Lung (tissue), 12 donors: Measurements from ENCODE around the gene MYO16. TPM values are rescaled to one million over a fixed set of nuclear protein-coding genes. Genes with fewer than 3 reads are reported as not detected.

Source experiments
- ATAC-seq: fragments of 200-7000 bp; cut with Tn5 transposase; one replicate; pipeline ENCODE4 v1.9.1; 2020; ENCODE audit warnings: moderate number of reproducible peaks; ENCODE audit not compliant: insufficient read depth, low FRiP score
- DNase-seq, 3 donors: peaks; one replicate each; pipeline ENCODE4 v3.0.0-alpha.2; 2013 to 2017
- H3K27ac ChIP-seq, 2 donors: one replicate each; pipeline ENCODE4 v1.5.1; 2013; ENCODE audit warnings: mild to moderate bottlenecking in 2 of 2, moderate library complexity in 2 of 2, control low read depth in 1 of 2, inconsistent platforms in 1 of 2, low read depth in 1 of 2, low read length in 1 of 2
- H3K27me3 ChIP-seq, 3 donors: one replicate each; pipeline ENCODE4 v1.5.1; 2013; ENCODE audit warnings: low read length in 2 of 3; ENCODE audit not compliant: control insufficient read depth in 3 of 3, insufficient read depth in 3 of 3
- H3K36me3 ChIP-seq, 4 donors: one replicate each; pipeline ENCODE4 v1.5.1; 2013; ENCODE audit warnings: low read length in 4 of 4, mild to moderate bottlenecking in 1 of 4, moderate library complexity in 1 of 4; ENCODE audit not compliant: control insufficient read depth in 4 of 4, insufficient read depth in 4 of 4
- H3K4me1 ChIP-seq, 5 donors: one replicate each; pipeline ENCODE4 v1.5.1; 2013; ENCODE audit warnings: low read length in 5 of 5, mild to moderate bottlenecking in 2 of 5, moderate library complexity in 1 of 5; ENCODE audit not compliant: control insufficient read depth in 5 of 5, insufficient read depth in 5 of 5
- H3K4me3 ChIP-seq: one replicate; pipeline ENCODE4 v1.5.1; 2013; ENCODE audit warnings: mild to moderate bottlenecking, control low read depth, moderate library complexity
- H3K9ac ChIP-seq, 2 donors: one replicate each; pipeline ENCODE4 v1.5.1; 2013; ENCODE audit warnings: low read length in 2 of 2, control low read depth in 1 of 2; ENCODE audit not compliant: insufficient read depth in 1 of 2
- H3K9me3 ChIP-seq, 4 donors: one replicate each; pipeline ENCODE4 v1.5.1; 2013; ENCODE audit warnings: low read length in 3 of 4, mild to moderate bottlenecking in 1 of 4, moderate library complexity in 1 of 4; ENCODE audit not compliant: control insufficient read depth in 4 of 4, insufficient read depth in 3 of 4
- CTCF ChIP-seq: IDR thresholded peaks from 2 replicates; pipeline ENCODE4 v1.5.1; 2012; ENCODE audit warnings: mild to moderate bottlenecking; ENCODE audit errors: control extremely low read depth, extremely low read depth
- WGBS, 2 donors: extraction: QIAGEN DNeasy Blood & Tissue Kit; methylation state at CpG; one replicate each; pipeline ENCODE4 v1.1.7; 2013; 5-methylcytosine and 5-hydroxymethylcytosine counted together
- polyA plus RNA-seq, 2 donors: library from polyadenylated mRNA; stranded (reverse); fragments of 200-250 nt; gene quantifications; one replicate each; pipeline ENCODE4 v1.2.1, GENCODE V29; 2013
- total RNA-seq, 2 donors: library from RNA; depleted of rRNA in 1 of 2; stranded (reverse); fragments of >200 nt in 1 of 2; gene quantifications; one replicate each; pipeline ENCODE4 v1.2.1, GENCODE V29; 2014 to 2021
- donor health status: control.
- donor health status: control.
- donor health status: Bipolar disorder and iron deficiency.
- donor health status: healthy.
- donor health status: DM: yes; HTN: yes; CAD: no.

The MYO16 gene
- total and polyA plus RNA-seq, 4 donors = 0.12 to 13.8 (median 0.88) TPM

GRCh38 chr13:109249780-109250528, 620.5 kb downstream of the MYO16 start:
- Histone ChIP-seq H3K27ac (no peak overlapping the region), H3K36me3 (no peaks in the 10 kb centered on the region), H3K27me3 (no peaks in the 10 kb centered on the region), H3K9ac (no peak overlapping the region), H3K9me3 (no peaks in the 10 kb centered on the region), H3K4me1 (no peaks in the 10 kb centered on the region), H3K4me3 (no peak overlapping the region)
- no peak for ATAC-seq
- TF ChIP-seq CTCF = no peak
- DNase-seq = no peak
- 87 to 89% methylated on average over 4 of the region's 4 CpGs for WGBS, 2 donors

GRCh38 chr13:109251956-109252355, 622.5 kb downstream of the MYO16 start:
- H3K4me3 ChIP-seq = no peak overlapping the region
- no peak overlapping the region for H3K27ac ChIP-seq
- DNase-seq (no peak), ATAC-seq (no peak)
- TF ChIP-seq CTCF = no peak
- no peaks in the 10 kb centered on the region for H3K9me3 ChIP-seq
- H3K27me3 ChIP-seq = no peaks in the 10 kb centered on the region
- H3K36me3 ChIP-seq = no peaks in the 10 kb centered on the region
- H3K9ac ChIP-seq = no peak overlapping the region
- WGBS, 2 donors = 49 to 59% methylated on average over 2 of the region's 2 CpGs
- H3K4me1 ChIP-seq = no peaks in the 10 kb centered on the region

GRCh38 chr13:109253316-109253715, 623.9 kb downstream of the MYO16 start:
- Histone ChIP-seq H3K9ac (no peak overlapping the region), H3K4me3 (no peak overlapping the region), H3K9me3 (no peaks in the 10 kb centered on the region), H3K27ac (no peak overlapping the region), H3K27me3 (no peaks in the 10 kb centered on the region), H3K4me1 (no peaks in the 10 kb centered on the region), H3K36me3 (no peaks in the 10 kb centered on the region)
- ATAC-seq (no peak), DNase-seq (no peak)
- WGBS, 2 donors = 79 to 96% methylated on average over 1 of the region's 1 CpG
- TF ChIP-seq CTCF = no peak

GRCh38 chr13:109254274-109254673, 624.9 kb downstream of the MYO16 start:
- ATAC-seq = no peak
- Histone ChIP-seq H3K9ac (no peak overlapping the region), H3K4me3 (no peak overlapping the region), H3K9me3 (no peaks in the 10 kb centered on the region), H3K27ac (no peak overlapping the region), H3K27me3 (no peaks in the 10 kb centered on the region), H3K4me1 (no peaks in the 10 kb centered on the region), H3K36me3 (no peaks in the 10 kb centered on the region)
- DNase-seq = no peak
- WGBS, 2 donors = 63 to 67% methylated on average over 1 of the region's 1 CpG
- no peak for TF ChIP-seq CTCF
